A549 (cell line): ENCODE results near the gene CXCL10. TPM values are rescaled to one million over a fixed set of nuclear protein-coding genes. Genes with fewer than 3 reads are reported as not detected.

Experiments used
- ATAC-seq, 2 experiments: fragments of 200-7000 bp in 1 of 2; fragments of >200 bp in 1 of 2; cut with Nextera tagmentation in 1 of 2; cut with Tn5 transposase in 1 of 2; 3 replicates each; pipeline versions ENCODE4 v1.8.0 to v1.9.1; 2018 to 2020; ENCODE audit warnings: mild to moderate bottlenecking in 1 of 2, moderate library complexity in 1 of 2
- CTCF ChIA-PET: fragments of 300-600 bp; sonication (Branson Sonifier 250); formaldehyde crosslinking; extraction: SDS; loops from one replicate; lab custom pipeline; 2021; ENCODE audit warnings: antibody characterized with exemption, inconsistent platforms; lab: Yijun Ruan, JAX
- POLR2A ChIA-PET: fragments of 350-600 bp; formaldehyde crosslinking; extraction: SDS; loops from one replicate; lab custom pipeline; 2021; ENCODE audit warnings: antibody characterized with exemption, inconsistent platforms; lab: Yijun Ruan, JAX
- DNase-seq, 2 experiments: peaks; one replicate each; pipeline versions ENCODE4 v3.0.0 to v3.0.0-alpha.2; 2011 to 2016; ENCODE audit warnings: low read depth in 1 of 2, low spot score in 1 of 2
- FAIRE-seq: peaks from 2 replicates; lab custom pipeline; 2011; peaks lifted over from hg19 to GRCh38; lab: Jason Lieb, UNC
- H3K27ac ChIP-seq, 2 experiments: fragments of >200 bp; sonication (Bioruptor Twin); formaldehyde crosslinking; 3 replicates each; pipeline ENCODE4 v1.5.1; 2016 to 2017
- H3K4me1 ChIP-seq: fragments of >200 bp; sonication (Bioruptor Twin); formaldehyde crosslinking; 3 replicates; pipeline ENCODE4 v1.6.1; 2016
- H3K4me2 ChIP-seq: fragments of >200 bp; sonication (Bioruptor Twin); formaldehyde crosslinking; 3 replicates; pipeline ENCODE4 v1.6.1; 2016
- H3K4me3 ChIP-seq: fragments of >200 bp; sonication (Bioruptor Twin); formaldehyde crosslinking; 3 replicates; pipeline ENCODE4 v1.5.1; 2016
- H3K9me3 ChIP-seq: fragments of >200 bp; sonication (Bioruptor Twin); formaldehyde crosslinking; 3 replicates; pipeline ENCODE4 v1.6.1; 2016
- ATOH8 ChIP-seq: fragments of 250-450 bp; sonication (Bioruptor Pico); IDR thresholded peaks from 2 replicates; pipeline ENCODE4 v1.5.0; 2020; ENCODE audit warnings: low read depth, mild to moderate bottlenecking, moderate library complexity
- POLR2A ChIP-seq: IDR thresholded peaks from 2 replicates; pipeline ENCODE4 v1.6.1; 2012; ENCODE audit warnings: mild to moderate bottlenecking, low read length
- polyA plus RNA-seq, 4 experiments: library from polyadenylated mRNA; depleted of rRNA in 3 of 4; stranded (reverse); fragments of >200 nt; fragmentation: RNase III in 1 of 4; extraction: RNeasy Plus Mini Kit Qiagen cat#74134 plus additional on column Dnase treatment in 1 of 4; gene quantifications; 2 replicates in 3 of 4; 3 replicates in 1 of 4; pipeline ENCODE4 v1.2.3, GENCODE V29; 2011 to 2017

Gene CXCL10
- polyA plus RNA-seq, 2 of the 4 experiments (the other 2 are of a cell fraction) = not detected

- no peak for ATAC-seq
- TF ChIP-seq ATOH8 (CRISPR knock-in tag) (no peak), POLR2A (no peak)
- no peak overlapping the region for H3K27ac ChIP-seq
- FAIRE-seq = no peak
- H3K9me3 ChIP-seq = peaks cover 5% of the 10 kb centered on the region; the same call in 2 of the 3 replicates
- no peak overlapping the region for H3K4me2 ChIP-seq
- ChIA-PET CTCF (no interaction called here), POLR2A (no interaction called here)
- DNase-seq = no peak
- H3K4me1 ChIP-seq = no peaks in the 10 kb centered on the region
- H3K4me3 ChIP-seq = no peak overlapping the region
Observed at GRCh38 chr4:75973766-75974165, 49.5 kb downstream of the CXCL10 start.

Other genes starting within 250 kb of the CXCL10 start
- gene PPEF2, start 121.0 kb downstream of the CXCL10 start, polyA plus RNA-seq (2011; rRNA removed) = not detected in 2 replicates
- gene PPEF2, start 121.0 kb downstream of the CXCL10 start, polyA plus RNA-seq (2017; fragmentation: RNase III; extraction: RNeasy Plus Mini Kit Qiagen cat#74134 plus additional on column Dnase treatment) = 0.03 TPM in 1 of 3 replicates, not detected in the others
- 29.3 and 31.8 TPM in 2 replicates for gene NAAA, start 82.5 kb downstream of the CXCL10 start, polyA plus RNA-seq (2011; rRNA removed)
- gene NAAA, start 82.5 kb downstream of the CXCL10 start, polyA plus RNA-seq (2017; fragmentation: RNase III; extraction: RNeasy Plus Mini Kit Qiagen cat#74134 plus additional on column Dnase treatment) = 20.3 to 27.0 TPM (median 23.7 TPM) in 3 replicates
- gene SDAD1, start 32.6 kb downstream of the CXCL10 start, polyA plus RNA-seq (2011; rRNA removed) = 18.3 and 18.9 TPM in 2 replicates
- gene SDAD1, start 32.6 kb downstream of the CXCL10 start, polyA plus RNA-seq (2017; fragmentation: RNase III; extraction: RNeasy Plus Mini Kit Qiagen cat#74134 plus additional on column Dnase treatment) = 12.0 to 12.6 TPM (median 12.3 TPM) in 3 replicates
- gene CXCL9, start 16.0 kb downstream of the CXCL10 start, polyA plus RNA-seq (2011; rRNA removed) = not detected in 2 replicates
- gene CXCL9, start 16.0 kb downstream of the CXCL10 start, polyA plus RNA-seq (2017; fragmentation: RNase III; extraction: RNeasy Plus Mini Kit Qiagen cat#74134 plus additional on column Dnase treatment) = not detected in 3 replicates
- gene CXCL11, start 12.6 kb upstream of the CXCL10 start, polyA plus RNA-seq (2011; rRNA removed) = not detected in 2 replicates
- gene CXCL11, start 12.6 kb upstream of the CXCL10 start, polyA plus RNA-seq (2017; fragmentation: RNase III; extraction: RNeasy Plus Mini Kit Qiagen cat#74134 plus additional on column Dnase treatment) = not detected in 3 replicates
- gene ART3, start 51.2 kb upstream of the CXCL10 start, polyA plus RNA-seq (2011; rRNA removed) = not detected in 2 replicates
- gene ART3, start 51.2 kb upstream of the CXCL10 start, polyA plus RNA-seq (2017; fragmentation: RNase III; extraction: RNeasy Plus Mini Kit Qiagen cat#74134 plus additional on column Dnase treatment) = not detected in 3 replicates
- gene NUP54, start 124.9 kb upstream of the CXCL10 start, polyA plus RNA-seq (2011; rRNA removed) = 34.0 and 43.2 TPM in 2 replicates
- 32.1 to 38.3 TPM (median 35.6 TPM) in 3 replicates for gene NUP54, start 124.9 kb upstream of the CXCL10 start, polyA plus RNA-seq (2017; fragmentation: RNase III; extraction: RNeasy Plus Mini Kit Qiagen cat#74134 plus additional on column Dnase treatment)
- 65.4 and 73.4 TPM in 2 replicates for gene SCARB2, start 190.3 kb upstream of the CXCL10 start, polyA plus RNA-seq (2011; rRNA removed)
- gene SCARB2, start 190.3 kb upstream of the CXCL10 start, polyA plus RNA-seq (2017; fragmentation: RNase III; extraction: RNeasy Plus Mini Kit Qiagen cat#74134 plus additional on column Dnase treatment) = 44.3 to 48.8 TPM (median 47.2 TPM) in 3 replicates
- gene FAM47E, start 228.2 kb upstream of the CXCL10 start, polyA plus RNA-seq (2011; rRNA removed) = 0.65 and 0.85 TPM in 2 replicates
- gene FAM47E, start 228.2 kb upstream of the CXCL10 start, polyA plus RNA-seq (2017; fragmentation: RNase III; extraction: RNeasy Plus Mini Kit Qiagen cat#74134 plus additional on column Dnase treatment) = 0.08 to 0.26 TPM (median 0.23 TPM) in 3 replicates